PC-9 (cell line): ENCODE data around the gene SNRPD1. TPM values are rescaled to one million over a fixed set of nuclear protein-coding genes. Genes with fewer than 3 reads are reported as not detected.

Experiments used
- BruUV-seq: library from RNA; stranded (reverse); fragments of 400-500 nt; replicated peaks from 2 replicates; lab custom pipeline; 2021; lab: Mats Ljungman, UMichigan
- CTCF ChIA-PET: fragments of 300-600 bp; sonication (Branson Sonifier 250); formaldehyde crosslinking; loops from one replicate; lab custom pipeline; 2022; ENCODE audit warnings: antibody characterized with exemption; lab: Charles Lee
- POLR2A ChIA-PET: fragments of 300-600 bp; sonication (Branson Sonifier 250); formaldehyde crosslinking; loops from one replicate; lab custom pipeline; 2022; ENCODE audit warnings: antibody characterized with exemption; ENCODE audit not compliant: unreplicated experiment; lab: Charles Lee
- DNase-seq, 2 experiments: peaks; one replicate each; pipeline versions ENCODE4 v3.0.0 to v3.0.0-alpha.2; 2015 to 2022; ENCODE audit warnings: mixed read lengths in 1 of 2
- H2AFZ ChIP-seq: fragments of 200-600 bp; sonication (generic); 2 replicates; pipeline ENCODE4 v1.8.1; 2017; ENCODE audit warnings: antibody characterized with exemption
- H3F3A ChIP-seq: fragments of 200-600 bp; sonication (generic); 2 replicates; pipeline ENCODE4 v1.8.1; 2017; ENCODE audit warnings: antibody characterized with exemption, mild to moderate bottlenecking, low read depth; ENCODE audit not compliant: insufficient read depth
- H3K27ac ChIP-seq: fragments of 200-600 bp; sonication (generic); 2 replicates; pipeline ENCODE4 v1.6.1; 2016; ENCODE audit warnings: mixed run types
- H3K27me3 ChIP-seq: fragments of 200-600 bp; sonication (generic); 2 replicates; pipeline ENCODE4 v1.6.1; 2016; ENCODE audit warnings: low read depth, mixed run types; ENCODE audit not compliant: insufficient read depth
- H3K36me3 ChIP-seq: fragments of 200-600 bp; sonication (generic); 2 replicates; pipeline ENCODE4 v1.6.1; 2016; ENCODE audit warnings: low read depth, mixed run types
- H3K4me1 ChIP-seq: fragments of 200-600 bp; sonication (generic); replicated peaks from 2 replicates; pipeline ENCODE4 v1.6.1; 2016; ENCODE audit warnings: mixed run types; ENCODE audit not compliant: insufficient read depth
- H3K4me2 ChIP-seq: fragments of 200-600 bp; sonication (generic); 2 replicates; pipeline ENCODE4 v1.6.1; 2017; ENCODE audit warnings: mixed run types
- H3K4me3 ChIP-seq: fragments of 200-600 bp; sonication (generic); 2 replicates; pipeline ENCODE4 v1.6.1; 2016; ENCODE audit warnings: mixed run types
- H3K79me2 ChIP-seq: fragments of 200-600 bp; sonication (generic); 2 replicates; pipeline ENCODE4 v1.6.1; 2017; ENCODE audit warnings: low read depth, mixed run types
- H3K9me2 ChIP-seq: fragments of 200-600 bp; sonication (generic); 2 replicates; pipeline ENCODE4 v1.8.1; 2017; ENCODE audit warnings: mild to moderate bottlenecking; ENCODE audit not compliant: insufficient read depth
- H3K9me3 ChIP-seq: fragments of 200-600 bp; sonication (generic); 2 replicates; pipeline ENCODE4 v1.8.1; 2016; ENCODE audit warnings: low read depth; ENCODE audit not compliant: insufficient read depth
- H4K20me1 ChIP-seq: fragments of 200-600 bp; sonication (generic); 2 replicates; pipeline ENCODE4 v1.8.1; 2017; ENCODE audit not compliant: insufficient read depth
- CTCF ChIP-seq: fragments of 200-600 bp; sonication (generic); conservative IDR thresholded peaks from 2 replicates; pipeline ENCODE4 v1.6.1; 2017; ENCODE audit warnings: mixed run types, antibody characterized with exemption, mild to moderate bottlenecking, moderate library complexity
- EZH2 ChIP-seq: fragments of 200-600 bp; sonication (generic); IDR thresholded peaks from 2 replicates; pipeline ENCODE4 v1.8.0; 2017; ENCODE audit warnings: antibody characterized with exemption, low read depth
- intact Hi-C: fragments of 100-400 bp; cut with micrococcal nuclease; formaldehyde crosslinking; loops from one replicate; pipeline ENCODE4 v1.10.0; 2022; ENCODE audit not compliant: unreplicated experiment
- total RNA-seq: library from RNA; stranded (reverse); gene quantifications from 2 replicates; pipeline ENCODE4 v1.2.3, GENCODE V29; 2021

The SNRPD1 gene
- total RNA-seq, 1 experiment from 2014 or later: 57.6 TPM

- H3K27me3 ChIP-seq: no peaks in the 10 kb centered on the region
- H3K4me1 ChIP-seq: peaks cover under 1% of the 10 kb centered on the region; the same call in 1 of the 2 replicates
- TF ChIP-seq EZH2 (no peak), CTCF (no peak)
- intact Hi-C loops: no loop called here
- no peak overlapping the region for H3K27ac ChIP-seq
- ChIA-PET CTCF (interaction anchor here (0.7 kb wide), 2 partner anchors 110 to 159 kb away, joined by 3 to 6 read pairs; no protein-coding TSS in a partner anchor), POLR2A (no interaction called here)
- no peak for DNase-seq
- no TSS peak for BruUV-seq
- H4K20me1 ChIP-seq: peaks cover 4% of the 10 kb centered on the region; the same call in 1 of the 2 replicates
- peaks cover 7% of the 10 kb centered on the region; the same call in 1 of the 2 replicates for H3K36me3 ChIP-seq
- H3K4me2 ChIP-seq: no peak overlapping the region
- H3K9me2 ChIP-seq: no peaks in the 10 kb centered on the region
- 0 out of 2 replicates have a peak, but pooled peaks cover 3% of the 10 kb centered on the region for H3K79me2 ChIP-seq
- no peak overlapping the region for H3K4me3 ChIP-seq
- H3F3A ChIP-seq: peaks cover 11% of the 10 kb centered on the region
- no peak overlapping the region for H2AFZ ChIP-seq
- no peaks in the 10 kb centered on the region for H3K9me3 ChIP-seq
Observed at GRCh38 chr18:21632393-21632792, 20.3 kb downstream of the SNRPD1 start.

- no peaks in the 10 kb centered on the region for H3K36me3 ChIP-seq
- H3K27ac ChIP-seq: no peak overlapping the region
- H3K79me2 ChIP-seq: no peaks in the 10 kb centered on the region
- no peaks in the 10 kb centered on the region for H3K27me3 ChIP-seq
- POLR2A ChIA-PET: no interaction called here
- DNase-seq: no peak
- intact Hi-C loops: no loop called here
- H3F3A ChIP-seq: peaks cover 24% of the 10 kb centered on the region
- BruUV-seq: no TSS peak
- no peaks in the 10 kb centered on the region for H3K9me3 ChIP-seq
- H4K20me1 ChIP-seq: no peaks in the 10 kb centered on the region
- H3K9me2 ChIP-seq: no peaks in the 10 kb centered on the region
- no peak overlapping the region for H3K4me3 ChIP-seq
- H3K4me1 ChIP-seq: peaks cover 18% of the 10 kb centered on the region
- no peak for TF ChIP-seq EZH2
- no peak for TF ChIP-seq CTCF
- no peak overlapping the region for H3K4me2 ChIP-seq
- CTCF ChIA-PET: interaction anchor here (0.6 kb wide), 1 partner anchor 69 kb away, joined by 5 read pairs; no protein-coding TSS in a partner anchor
- no peak overlapping the region for H2AFZ ChIP-seq
Observed at GRCh38 chr18:21634588-21635199, 22.6 kb downstream of the SNRPD1 start.

- DNase-seq: no peak
- Histone ChIP-seq H3K27me3 (no peaks in the 10 kb centered on the region), H3K27ac (no peak overlapping the region), H3K4me2 (no peak overlapping the region), H3F3A (peaks cover 24% of the 10 kb centered on the region), H3K9me2 (no peaks in the 10 kb centered on the region), H3K36me3 (no peaks in the 10 kb centered on the region), H3K9me3 (no peaks in the 10 kb centered on the region), H3K4me1 (peaks cover 18% of the 10 kb centered on the region), H3K79me2 (no peaks in the 10 kb centered on the region), H3K4me3 (no peak overlapping the region), H4K20me1 (no peaks in the 10 kb centered on the region), H2AFZ (no peak overlapping the region)
- intact Hi-C loops: no loop called here
- TF ChIP-seq EZH2 (no peak), CTCF (no peak)
- CTCF ChIA-PET: no interaction called here
- no TSS peak for BruUV-seq
- POLR2A ChIA-PET: no interaction called here
Observed at GRCh38 chr18:21636769-21637168, 24.7 kb downstream of the SNRPD1 start.
